Neural cell (in vitro differentiated cells): ENCODE results near the gene TXNL4B. TPM values are rescaled to one million over a fixed set of nuclear protein-coding genes. Genes with fewer than 3 reads are reported as not detected.

Source experiments
- H2AFZ ChIP-seq: fragments of 200-600, 300-800 bp; sonication (generic), shearing (Covaris generic); 2 replicates; pipeline ENCODE4 v1.6.0; 2014; ENCODE audit warnings: low read depth, mild to moderate bottlenecking, antibody characterized with exemption, low read length, moderate library complexity
- H3F3A ChIP-seq: fragments of 200-600 bp; shearing (Covaris generic); 2 replicates; pipeline ENCODE4 v1.6.1; 2016; ENCODE audit warnings: mild to moderate bottlenecking, moderate library complexity, mixed read lengths, antibody characterized with exemption, low read length; ENCODE audit not compliant: insufficient read depth, poor library complexity, severe bottlenecking
- H3K27ac ChIP-seq: fragments of 200-600, 300-800 bp; sonication (generic), shearing (Covaris generic); 2 replicates; pipeline ENCODE4 v1.5.1; 2014; ENCODE audit warnings: mild to moderate bottlenecking, low read length, moderate library complexity
- H3K27me3 ChIP-seq: fragments of 300-800, 200-600 bp; sonication (generic), shearing (Covaris generic); 2 replicates; pipeline ENCODE4 v1.6.0; 2014; ENCODE audit warnings: mild to moderate bottlenecking, low read depth, low read length, moderate library complexity; ENCODE audit not compliant: insufficient read depth
- H3K36me3 ChIP-seq: fragments of 300-800, 200-600 bp; sonication (generic), shearing (Covaris generic); 2 replicates; pipeline ENCODE4 v1.5.1; 2014; ENCODE audit warnings: mild to moderate bottlenecking, antibody characterized with exemption, low read length, moderate library complexity; ENCODE audit not compliant: insufficient read depth
- H3K4me2 ChIP-seq: fragments of 300-800, 200-600 bp; sonication (generic), shearing (Covaris generic); 2 replicates; pipeline ENCODE4 v1.6.0; 2014; ENCODE audit warnings: mild to moderate bottlenecking, low read length
- H3K4me3 ChIP-seq: fragments of 300-800, 200-600 bp; sonication (generic), shearing (Covaris generic); 2 replicates; pipeline ENCODE4 v1.5.1; 2014; ENCODE audit warnings: mild to moderate bottlenecking, low read length, moderate library complexity
- H3K79me2 ChIP-seq: fragments of 200-600 bp; shearing (Covaris generic); replicated peaks from 2 replicates; pipeline ENCODE4 v1.6.0; 2014; ENCODE audit warnings: mild to moderate bottlenecking, low read length, moderate library complexity; ENCODE audit not compliant: insufficient read depth
- H3K9ac ChIP-seq: fragments of 300-800, 200-600 bp; sonication (generic), shearing (Covaris generic); 2 replicates; pipeline ENCODE4 v1.6.1; 2016; ENCODE audit warnings: mild to moderate bottlenecking, low read length, mixed read lengths
- H3K9me2 ChIP-seq: fragments of 200-600 bp; shearing (Covaris generic); 2 replicates; pipeline ENCODE4 v1.6.1; 2016; ENCODE audit warnings: mild to moderate bottlenecking, low read length, mixed read lengths; ENCODE audit not compliant: insufficient read depth
- H3K9me3 ChIP-seq: fragments of 200-600, 300-800 bp; sonication (generic), shearing (Covaris generic); 2 replicates; pipeline ENCODE4 v1.6.1; 2016; ENCODE audit warnings: mild to moderate bottlenecking, mixed run types, low read length, moderate library complexity, mixed read lengths
- H4K20me1 ChIP-seq: fragments of 200-600 bp; shearing (Covaris generic); 2 replicates; pipeline ENCODE4 v1.6.1; 2016; ENCODE audit warnings: mild to moderate bottlenecking, mixed run types; ENCODE audit not compliant: insufficient read depth
- CTCF ChIP-seq: fragments of 450-650 bp; IDR thresholded peaks from 2 replicates; pipeline ENCODE4 v1.5.1; 2014; ENCODE audit warnings: antibody characterized with exemption, mild to moderate bottlenecking, moderate library complexity; ENCODE audit not compliant: poor library complexity, severe bottlenecking
- EP300 ChIP-seq: fragments of 450-650 bp; conservative IDR thresholded peaks from 2 replicates; pipeline ENCODE4 v1.6.1; 2014; ENCODE audit warnings: antibody characterized with exemption, mild to moderate bottlenecking, moderate library complexity; ENCODE audit not compliant: poor library complexity, severe bottlenecking
- EZH2 ChIP-seq: fragments of 200-600, 300-800 bp; shearing (Covaris generic), sonication (generic); IDR thresholded peaks from 2 replicates; pipeline ENCODE4 v1.6.1; 2014; ENCODE audit warnings: antibody characterized with exemption, low read length, borderline replicate concordance, mild to moderate bottlenecking; ENCODE audit not compliant: insufficient read depth, poor library complexity, severe bottlenecking
- MXI1 ChIP-seq: fragments of 450-650 bp; conservative IDR thresholded peaks from 2 replicates; pipeline ENCODE4 v1.6.1; 2014; ENCODE audit warnings: antibody characterized with exemption, mild to moderate bottlenecking; ENCODE audit not compliant: poor library complexity, severe bottlenecking
- POLR2AphosphoS5 ChIP-seq: IDR thresholded peaks from 2 replicates; pipeline ENCODE4 v1.6.1; 2012
- RAD21 ChIP-seq: fragments of 450-650 bp; conservative IDR thresholded peaks from 2 replicates; pipeline ENCODE4 v1.6.1; 2014; ENCODE audit warnings: antibody characterized with exemption, mild to moderate bottlenecking, moderate library complexity
- REST ChIP-seq: IDR thresholded peaks from 2 replicates; pipeline ENCODE4 v1.6.1; 2012; ENCODE audit warnings: borderline replicate concordance
- SMC3 ChIP-seq: fragments of 450-650 bp; conservative IDR thresholded peaks from 2 replicates; pipeline ENCODE4 v1.6.1; 2014; ENCODE audit warnings: antibody characterized with exemption, mild to moderate bottlenecking, moderate library complexity; ENCODE audit not compliant: poor library complexity
- TAF1 ChIP-seq: IDR thresholded peaks from 2 replicates; pipeline ENCODE4 v1.6.1; 2012; ENCODE audit warnings: low read depth
- polyA plus RNA-seq: library from polyadenylated mRNA; depleted of rRNA; stranded (reverse); fragments of >200 nt; gene quantifications from 2 replicates; pipeline ENCODE4 v1.2.3, GENCODE V29; 2014

The TXNL4B gene
- polyA plus RNA-seq, 1 donor from 2014 or later, result 26.2 TPM

- no peaks in the 10 kb centered on the region for H4K20me1 ChIP-seq
- H3K9ac ChIP-seq, result peak overlapping the region; percentile 55
- no peaks in the 10 kb centered on the region for H3K36me3 ChIP-seq
- no peak overlapping the region for H3K4me2 ChIP-seq
- no peak overlapping the region for H3K4me3 ChIP-seq
- H3K27me3 ChIP-seq, result no peaks in the 10 kb centered on the region
- no peaks in the 10 kb centered on the region for H3K9me3 ChIP-seq
- peak overlapping the region; percentile 84 for H3K27ac ChIP-seq
- no peaks in the 10 kb centered on the region for H3F3A ChIP-seq
- peak overlapping the region; percentile 46 for H2AFZ ChIP-seq
- no peaks in the 10 kb centered on the region for H3K9me2 ChIP-seq
- TF ChIP-seq TAF1, result no peak
- peak; percentile 94 for TF ChIP-seq CTCF
- peak; percentile 97 for TF ChIP-seq SMC3
- TF ChIP-seq MXI1, result peak; percentile 34
- TF ChIP-seq REST, result peak; percentile 30
- no peak for TF ChIP-seq EZH2
- peak; percentile 17 for TF ChIP-seq EP300
- TF ChIP-seq RAD21, result peak; percentile 97
- TF ChIP-seq POLR2AphosphoS5, result no peak
- no peaks in the 10 kb centered on the region for H3K79me2 ChIP-seq
These were observed 31.6 kb upstream of the TXNL4B start for GRCh38 chr16:72124761-72125634.

DNA sequence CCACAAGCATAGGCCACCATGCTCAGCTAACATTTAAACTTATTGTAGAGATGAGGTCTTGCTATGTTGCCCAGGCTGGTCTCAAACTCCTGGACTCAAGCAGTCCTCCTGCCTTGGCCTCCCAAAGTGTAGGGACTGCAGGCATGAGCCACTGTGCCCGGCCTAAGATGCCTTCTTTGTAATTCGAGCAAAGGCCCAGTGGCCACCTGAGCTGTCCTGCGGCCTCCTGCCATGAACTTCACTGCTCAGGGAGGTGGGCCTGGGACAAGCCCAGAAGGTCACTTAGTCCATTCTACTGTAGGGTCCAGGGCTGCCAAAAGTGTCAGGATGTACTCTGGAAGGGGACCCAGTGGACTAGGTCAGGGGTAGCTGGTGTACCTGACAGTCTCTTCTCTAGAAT, 30.7 kb upstream of the TXNL4B start:
- H3K4me3 ChIP-seq, result no peak overlapping the region
- H3K9me2 ChIP-seq, result no peaks in the 10 kb centered on the region
- no peak overlapping the region for H3K4me2 ChIP-seq
- peak overlapping the region; percentile 55 for H3K9ac ChIP-seq
- no peak for TF ChIP-seq TAF1
- H3K27ac ChIP-seq, result no peak overlapping the region
- H2AFZ ChIP-seq, result no peak overlapping the region
- H3K9me3 ChIP-seq, result no peaks in the 10 kb centered on the region
- H3K36me3 ChIP-seq, result no peaks in the 10 kb centered on the region
- H4K20me1 ChIP-seq, result no peaks in the 10 kb centered on the region
- no peaks in the 10 kb centered on the region for H3K79me2 ChIP-seq
- H3F3A ChIP-seq, result no peaks in the 10 kb centered on the region
- H3K27me3 ChIP-seq, result no peaks in the 10 kb centered on the region
